ENCODE results near the gene PROX2. TPM values are rescaled to one million over a fixed set of nuclear protein-coding genes. Genes with fewer than 3 reads are reported as not detected.

The PROX2 gene
- total and polyA plus RNA-seq, 9 of the 15 experiments (the other 6 are each of a cell fraction or from before 2014, with no cell fraction given) = not detected

DNA sequence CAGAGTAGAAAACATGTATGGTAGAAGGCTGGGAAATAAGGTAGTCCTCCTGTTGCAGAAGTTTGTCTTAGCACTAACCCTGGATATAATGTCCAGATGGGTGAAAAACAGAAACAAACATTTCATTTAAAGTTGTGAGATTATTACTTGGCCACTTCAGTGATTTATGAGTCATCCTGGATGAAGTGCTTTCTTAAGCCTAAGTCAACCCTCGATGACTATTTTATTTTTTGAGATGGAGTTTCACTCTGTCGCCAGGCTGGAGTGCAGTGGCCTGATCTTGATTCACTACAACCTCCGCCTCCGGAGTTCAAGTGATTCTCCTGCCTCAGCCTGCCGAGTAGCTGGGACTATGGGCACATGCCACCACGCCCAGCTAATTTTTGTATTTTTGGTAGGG lies 15.9 kb upstream of the PROX2 start:
- no peaks in the 10 kb centered on the region for H3K9me3 ChIP-seq (replicated peaks; ENCODE audit: control insufficient read depth, insufficient read depth, low read depth, low read length)
- H3K27me3 ChIP-seq (ENCODE audit: control insufficient read depth in 2 of 2, insufficient read depth in 2 of 2, low read length in 2 of 2) = no peaks in the 10 kb centered on the region
- peaks cover 12% of the 10 kb centered on the region; the same call in 2 of the 3 replicates for H3K79me2 ChIP-seq (ENCODE audit: control insufficient read depth, insufficient read depth, low read length)
- no peaks in the 10 kb centered on the region for H3K9me1 ChIP-seq (ENCODE audit: control insufficient read depth, insufficient read depth, low read length)
- no peak overlapping the region for H3K4me2 ChIP-seq (ENCODE audit: insufficient read depth, low read length)
- 87% methylated on average over 6 of the region's 6 CpGs for WGBS (ENCODE audit: insufficient coverage, low coverage, missing lambda C conversion rate)
- ATAC-seq = no peak
- ChIA-PET CTCF (ENCODE audit: low intra/inter-chr PET ratio) (no interaction called here), POLR2A (interaction anchor here (0.6 kb wide), 1 partner anchor 15 kb away, joined by 4 read pairs; no protein-coding TSS in a partner anchor)
- H4K20me1 ChIP-seq (replicated peaks; ENCODE audit: control insufficient read depth, insufficient read depth, low read length) = peaks cover 8% of the 10 kb centered on the region
- DNase-seq (ENCODE audit: extremely low read depth in 1 of 4, low spot score in 3 of 4) = no peak
- intact Hi-C loops (cut with micrococcal nuclease) = no loop called here
- peaks cover 80% of the 10 kb centered on the region for H3K36me3 ChIP-seq (ENCODE audit: control insufficient read depth, insufficient read depth, low read length)
- no peak for FAIRE-seq
- H3K9ac ChIP-seq (ENCODE audit: insufficient read depth in 1 of 2, low read depth in 2 of 2, low read length in 2 of 2) = no peak overlapping the region
- no peak overlapping the region for H2AFZ ChIP-seq (ENCODE audit: low read depth, low read length)
- no TSS peak for BruUV-seq (replicated peaks)
- TF ChIP-seq, protein P1, sequence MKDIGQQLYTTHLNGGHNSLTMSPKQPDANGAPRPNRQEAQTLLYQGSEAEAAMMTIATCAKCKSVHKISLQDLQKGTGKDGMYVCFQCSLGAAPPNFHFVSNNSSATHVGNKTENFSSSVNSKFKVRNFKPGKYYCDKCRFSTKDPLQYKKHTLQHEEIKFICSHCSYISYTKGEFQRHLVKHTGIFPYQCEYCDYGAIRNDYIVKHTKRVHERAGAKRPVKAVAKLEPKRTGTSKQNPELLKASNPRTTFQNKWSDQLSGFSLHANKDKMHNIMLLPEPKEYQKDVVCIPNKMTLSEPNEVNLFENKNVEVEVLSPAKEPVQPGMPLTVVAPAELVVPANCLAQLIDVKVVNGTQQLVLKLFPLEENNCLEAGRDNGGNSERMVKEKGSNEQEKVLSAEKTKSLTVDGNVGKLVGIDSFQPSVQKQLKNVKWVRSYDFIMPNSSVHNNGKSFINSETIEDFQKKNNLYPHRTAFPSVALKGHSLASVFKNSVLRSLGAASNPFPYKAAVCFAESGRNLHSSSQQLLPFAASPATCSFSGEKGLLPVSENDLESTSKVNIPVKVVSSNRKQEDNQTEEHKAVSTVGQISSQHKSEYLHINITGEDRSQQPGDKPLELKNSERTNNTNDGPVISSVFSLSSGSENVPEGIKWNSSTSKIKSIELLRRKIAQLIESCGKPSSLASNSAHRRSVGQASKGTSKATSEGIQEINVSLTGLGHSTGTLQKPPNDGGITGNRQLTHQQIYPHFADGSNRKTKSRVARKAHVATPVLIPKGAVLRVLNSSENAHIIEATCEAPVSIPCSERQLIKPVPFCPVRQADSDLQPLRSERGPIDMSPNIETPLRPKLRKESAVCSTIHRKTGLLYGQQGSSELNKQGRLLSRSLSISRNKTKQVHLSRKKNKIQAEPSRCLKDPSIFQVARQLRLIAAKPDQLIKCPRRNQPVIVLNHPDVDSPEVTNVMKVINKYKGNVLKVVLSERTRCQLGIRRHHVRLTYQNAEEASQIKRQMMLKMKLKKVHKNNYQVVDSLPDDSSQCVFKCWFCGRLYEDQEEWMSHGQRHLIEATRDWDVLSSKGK (CRISPR knock-in tag; IDR thresholded peaks at IDR 0.05) = no peak
- TF ChIP-seq PCBP2 (IDR thresholded peaks at IDR 0.05; ENCODE audit: low read depth, low read length, poor library complexity, severe bottlenecking) (no peak), HNRNPUL1 (IDR thresholded peaks at IDR 0.05; ENCODE audit: low read length) (no peak), TCF7L2 (IDR thresholded peaks at IDR 0.05; ENCODE audit: low read depth, low read length) (no peak), ATF6 (CRISPR knock-in tag; IDR thresholded peaks at IDR 0.05) (no peak), WHSC1 (IDR thresholded peaks at IDR 0.05; ENCODE audit: low read length) (no peak), SIX5 (IDR thresholded peaks at IDR 0.05; ENCODE audit: borderline replicate concordance in 1 of 2, insufficient read depth in 1 of 2, low read depth in 1 of 2, low read length in 2 of 2) (no peak)
- TF ChIP-seq, protein P2, sequence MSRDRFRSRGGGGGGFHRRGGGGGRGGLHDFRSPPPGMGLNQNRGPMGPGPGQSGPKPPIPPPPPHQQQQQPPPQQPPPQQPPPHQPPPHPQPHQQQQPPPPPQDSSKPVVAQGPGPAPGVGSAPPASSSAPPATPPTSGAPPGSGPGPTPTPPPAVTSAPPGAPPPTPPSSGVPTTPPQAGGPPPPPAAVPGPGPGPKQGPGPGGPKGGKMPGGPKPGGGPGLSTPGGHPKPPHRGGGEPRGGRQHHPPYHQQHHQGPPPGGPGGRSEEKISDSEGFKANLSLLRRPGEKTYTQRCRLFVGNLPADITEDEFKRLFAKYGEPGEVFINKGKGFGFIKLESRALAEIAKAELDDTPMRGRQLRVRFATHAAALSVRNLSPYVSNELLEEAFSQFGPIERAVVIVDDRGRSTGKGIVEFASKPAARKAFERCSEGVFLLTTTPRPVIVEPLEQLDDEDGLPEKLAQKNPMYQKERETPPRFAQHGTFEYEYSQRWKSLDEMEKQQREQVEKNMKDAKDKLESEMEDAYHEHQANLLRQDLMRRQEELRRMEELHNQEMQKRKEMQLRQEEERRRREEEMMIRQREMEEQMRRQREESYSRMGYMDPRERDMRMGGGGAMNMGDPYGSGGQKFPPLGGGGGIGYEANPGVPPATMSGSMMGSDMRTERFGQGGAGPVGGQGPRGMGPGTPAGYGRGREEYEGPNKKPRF (IDR thresholded peaks at IDR 0.05; ENCODE audit: low read depth, low read length) = no peak
- TF ChIP-seq, protein P3, sequence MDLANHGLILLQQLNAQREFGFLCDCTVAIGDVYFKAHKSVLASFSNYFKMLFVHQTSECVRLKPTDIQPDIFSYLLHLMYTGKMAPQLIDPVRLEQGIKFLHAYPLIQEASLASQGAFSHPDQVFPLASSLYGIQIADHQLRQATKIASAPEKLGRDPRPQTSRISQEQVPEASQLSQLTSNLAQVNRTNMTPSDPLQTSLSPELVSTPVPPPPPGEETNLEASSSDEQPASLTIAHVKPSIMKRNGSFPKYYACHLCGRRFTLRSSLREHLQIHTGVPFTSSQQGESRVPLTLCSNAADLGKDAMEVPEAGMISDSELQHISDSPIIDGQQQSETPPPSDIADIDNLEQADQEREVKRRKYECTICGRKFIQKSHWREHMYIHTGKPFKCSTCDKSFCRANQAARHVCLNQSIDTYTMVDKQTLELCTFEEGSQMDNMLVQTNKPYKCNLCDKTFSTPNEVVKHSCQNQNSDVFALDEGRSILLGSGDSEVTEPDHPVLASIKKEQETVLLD (IDR thresholded peaks at IDR 0.05) = no peak
- peaks cover 11 to 15% of the 10 kb centered on the region in 2 experiments for H3K4me1 ChIP-seq (replicated peaks in 1 of 2; ENCODE audit: control insufficient read depth in 2 of 2, insufficient read depth in 2 of 2, low read length in 2 of 2)
- no peak overlapping the region for H3K27ac ChIP-seq (ENCODE audit: extremely low read depth, low read depth, low read length)
- in situ Hi-C loops (cut with MboI) = no loop called here
- no peak overlapping the region for H3K4me3 ChIP-seq
